ENCODE results near the gene STAT1.

DNA sequence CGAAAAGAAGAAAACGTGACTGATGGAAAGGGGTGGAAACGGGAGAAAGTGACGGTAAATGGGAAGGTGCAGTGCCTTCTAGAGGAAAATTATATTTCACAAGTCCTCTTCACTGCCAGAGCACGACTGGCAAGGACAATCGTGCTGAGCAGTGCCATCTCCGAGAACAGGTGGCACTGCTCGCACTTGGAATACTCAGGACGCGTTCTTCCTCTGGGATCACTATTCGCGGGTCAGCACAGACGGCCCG is 364 bp downstream of the STAT1 start:
- TF ChIP-seq, protein P1, sequence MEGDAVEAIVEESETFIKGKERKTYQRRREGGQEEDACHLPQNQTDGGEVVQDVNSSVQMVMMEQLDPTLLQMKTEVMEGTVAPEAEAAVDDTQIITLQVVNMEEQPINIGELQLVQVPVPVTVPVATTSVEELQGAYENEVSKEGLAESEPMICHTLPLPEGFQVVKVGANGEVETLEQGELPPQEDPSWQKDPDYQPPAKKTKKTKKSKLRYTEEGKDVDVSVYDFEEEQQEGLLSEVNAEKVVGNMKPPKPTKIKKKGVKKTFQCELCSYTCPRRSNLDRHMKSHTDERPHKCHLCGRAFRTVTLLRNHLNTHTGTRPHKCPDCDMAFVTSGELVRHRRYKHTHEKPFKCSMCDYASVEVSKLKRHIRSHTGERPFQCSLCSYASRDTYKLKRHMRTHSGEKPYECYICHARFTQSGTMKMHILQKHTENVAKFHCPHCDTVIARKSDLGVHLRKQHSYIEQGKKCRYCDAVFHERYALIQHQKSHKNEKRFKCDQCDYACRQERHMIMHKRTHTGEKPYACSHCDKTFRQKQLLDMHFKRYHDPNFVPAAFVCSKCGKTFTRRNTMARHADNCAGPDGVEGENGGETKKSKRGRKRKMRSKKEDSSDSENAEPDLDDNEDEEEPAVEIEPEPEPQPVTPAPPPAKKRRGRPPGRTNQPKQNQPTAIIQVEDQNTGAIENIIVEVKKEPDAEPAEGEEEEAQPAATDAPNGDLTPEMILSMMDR (IDR thresholded peaks at IDR 0.05) = no peak
- TF ChIP-seq EZH2 (IDR thresholded peaks at IDR 0.05) = no peak

Data from neural progenitor cell (in vitro differentiated cells).